Measurements from ENCODE around the gene LRRC7. TPM values are rescaled to one million over a fixed set of nuclear protein-coding genes. Genes with fewer than 3 reads are reported as not detected.
"Not testable (repeated sequence)": the region's sequence is repeated elsewhere in the genome, so short reads cannot be mapped to it uniquely, and the experiment has no call there.

Gene LRRC7
- total and polyA plus RNA-seq, 2 donors (not counting 1 experiment from before 2014, with no cell fraction given): 0.03 TPM; not detected in 1

DNA sequence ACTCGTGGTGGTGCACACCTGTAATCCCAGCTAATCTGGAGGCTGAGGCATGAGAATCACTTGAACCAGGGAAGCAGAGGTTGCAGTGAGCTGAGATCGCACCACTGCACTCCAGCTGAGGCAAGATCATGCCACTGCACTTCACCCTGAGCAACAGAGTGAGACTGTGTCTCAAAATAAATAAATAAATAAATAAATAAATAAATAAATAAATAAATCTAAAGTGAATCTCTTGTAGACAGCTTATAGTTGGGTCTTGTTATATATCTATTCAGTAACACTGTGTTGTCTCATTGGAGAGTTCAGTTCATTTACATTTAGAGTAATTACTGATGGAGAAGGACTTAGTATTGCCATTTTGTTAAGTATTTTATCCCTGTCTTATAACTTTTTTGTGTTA, 379.2 kb downstream of the LRRC7 start:
- no peaks in the 10 kb centered on the region for H3K4me1 ChIP-seq (ENCODE audit: control insufficient read depth, extremely low read depth, insufficient read depth, low read length)
- H3K9me3 ChIP-seq (ENCODE audit: control insufficient read depth, insufficient read depth, low read depth, low read length): no peaks in the 10 kb centered on the region
- H3K27me3 ChIP-seq (ENCODE audit: control insufficient read depth, insufficient read depth, low read length): no peaks in the 10 kb centered on the region
- no peaks in the 10 kb centered on the region for H3K36me3 ChIP-seq (ENCODE audit: control insufficient read depth, insufficient read depth, low read length)
- TF ChIP-seq, protein P1, sequence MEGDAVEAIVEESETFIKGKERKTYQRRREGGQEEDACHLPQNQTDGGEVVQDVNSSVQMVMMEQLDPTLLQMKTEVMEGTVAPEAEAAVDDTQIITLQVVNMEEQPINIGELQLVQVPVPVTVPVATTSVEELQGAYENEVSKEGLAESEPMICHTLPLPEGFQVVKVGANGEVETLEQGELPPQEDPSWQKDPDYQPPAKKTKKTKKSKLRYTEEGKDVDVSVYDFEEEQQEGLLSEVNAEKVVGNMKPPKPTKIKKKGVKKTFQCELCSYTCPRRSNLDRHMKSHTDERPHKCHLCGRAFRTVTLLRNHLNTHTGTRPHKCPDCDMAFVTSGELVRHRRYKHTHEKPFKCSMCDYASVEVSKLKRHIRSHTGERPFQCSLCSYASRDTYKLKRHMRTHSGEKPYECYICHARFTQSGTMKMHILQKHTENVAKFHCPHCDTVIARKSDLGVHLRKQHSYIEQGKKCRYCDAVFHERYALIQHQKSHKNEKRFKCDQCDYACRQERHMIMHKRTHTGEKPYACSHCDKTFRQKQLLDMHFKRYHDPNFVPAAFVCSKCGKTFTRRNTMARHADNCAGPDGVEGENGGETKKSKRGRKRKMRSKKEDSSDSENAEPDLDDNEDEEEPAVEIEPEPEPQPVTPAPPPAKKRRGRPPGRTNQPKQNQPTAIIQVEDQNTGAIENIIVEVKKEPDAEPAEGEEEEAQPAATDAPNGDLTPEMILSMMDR (conservative IDR thresholded peaks at IDR 0.05 in 1 of 2, IDR thresholded peaks at IDR 0.05 in 1 of 2; ENCODE audit: low read depth in 1 of 2, low read length in 2 of 2): no peak
- no peak for TF ChIP-seq EZH2 (IDR thresholded peaks at IDR 0.05; ENCODE audit: low read length, missing control alignments)
- H3K27ac ChIP-seq (ENCODE audit: insufficient read depth, low read length): no peak overlapping the region
- no peak overlapping the region for H3K4me2 ChIP-seq (ENCODE audit: extremely low read depth, insufficient read depth, low read length)
- H3K4me3 ChIP-seq (replicated peaks in 1 of 4; ENCODE audit: control extremely low read depth in 1 of 4, insufficient read depth in 1 of 4, low read depth in 3 of 4, low read length in 4 of 4): no peak overlapping the region
- H4K20me1 ChIP-seq (ENCODE audit: control insufficient read depth, extremely low read depth, insufficient read depth, low read length): no peaks in the 10 kb centered on the region
- H3K79me2 ChIP-seq (ENCODE audit: control insufficient read depth, insufficient read depth, low read length): no peaks in the 10 kb centered on the region
- no peak for DNase-seq (ENCODE audit: low read depth in 2 of 2)
- no peak overlapping the region for H3K9ac ChIP-seq (ENCODE audit: insufficient read depth, low read length)
- H2AFZ ChIP-seq (ENCODE audit: low read length): no peak overlapping the region

- H3K4me2 ChIP-seq (ENCODE audit: extremely low read depth, insufficient read depth, low read length): no peak overlapping the region
- H3K9me3 ChIP-seq (ENCODE audit: control insufficient read depth, insufficient read depth, low read depth, low read length): no peaks in the 10 kb centered on the region
- no peaks in the 10 kb centered on the region for H3K79me2 ChIP-seq (ENCODE audit: control insufficient read depth, insufficient read depth, low read length)
- no peak overlapping the region for H3K9ac ChIP-seq (ENCODE audit: insufficient read depth, low read length)
- TF ChIP-seq EZH2 (IDR thresholded peaks at IDR 0.05; ENCODE audit: low read length, missing control alignments): no peak
- TF ChIP-seq, protein P1 (conservative IDR thresholded peaks at IDR 0.05 in 1 of 2, IDR thresholded peaks at IDR 0.05 in 1 of 2; ENCODE audit: low read depth in 1 of 2, low read length in 2 of 2): no peak
- no peaks in the 10 kb centered on the region for H4K20me1 ChIP-seq (ENCODE audit: control insufficient read depth, extremely low read depth, insufficient read depth, low read length)
- H2AFZ ChIP-seq (ENCODE audit: low read length): no peak overlapping the region
- H3K4me3 ChIP-seq (replicated peaks in 1 of 4; ENCODE audit: control extremely low read depth in 1 of 4, insufficient read depth in 1 of 4, low read depth in 3 of 4, low read length in 4 of 4): no peak overlapping the region
- H3K27ac ChIP-seq (ENCODE audit: insufficient read depth, low read length): no peak overlapping the region
- no peaks in the 10 kb centered on the region for H3K27me3 ChIP-seq (ENCODE audit: control insufficient read depth, insufficient read depth, low read length)
- DNase-seq (ENCODE audit: low read depth in 2 of 2): peak in 1 of 2 donors; percentile 20
- no peaks in the 10 kb centered on the region for H3K36me3 ChIP-seq (ENCODE audit: control insufficient read depth, insufficient read depth, low read length)
- H3K4me1 ChIP-seq (ENCODE audit: control insufficient read depth, extremely low read depth, insufficient read depth, low read length): no peaks in the 10 kb centered on the region
Observed at GRCh38 chr1:69947837-69948236, 380.1 kb downstream of the LRRC7 start.

GRCh38 chr1:69952676-69953075, 385.0 kb downstream of the LRRC7 start:
- H3K4me2 ChIP-seq (ENCODE audit: extremely low read depth, insufficient read depth, low read length): no peak overlapping the region
- no peaks in the 10 kb centered on the region for H3K36me3 ChIP-seq (ENCODE audit: control insufficient read depth, insufficient read depth, low read length)
- no peaks in the 10 kb centered on the region for H3K27me3 ChIP-seq (ENCODE audit: control insufficient read depth, insufficient read depth, low read length)
- no peak overlapping the region for H2AFZ ChIP-seq (ENCODE audit: low read length)
- no peak overlapping the region for H3K9ac ChIP-seq (ENCODE audit: insufficient read depth, low read length)
- H3K79me2 ChIP-seq (ENCODE audit: control insufficient read depth, insufficient read depth, low read length): no peaks in the 10 kb centered on the region
- H3K4me1 ChIP-seq (ENCODE audit: control insufficient read depth, extremely low read depth, insufficient read depth, low read length): no peaks in the 10 kb centered on the region
- no peak for DNase-seq (ENCODE audit: low read depth in 2 of 2)
- TF ChIP-seq, protein P1 (conservative IDR thresholded peaks at IDR 0.05 in 1 of 2, IDR thresholded peaks at IDR 0.05 in 1 of 2; ENCODE audit: low read depth in 1 of 2, low read length in 2 of 2): no peak
- TF ChIP-seq EZH2 (IDR thresholded peaks at IDR 0.05; ENCODE audit: low read length, missing control alignments): no peak
- no peak overlapping the region for H3K27ac ChIP-seq (ENCODE audit: insufficient read depth, low read length)
- H4K20me1 ChIP-seq (ENCODE audit: control insufficient read depth, extremely low read depth, insufficient read depth, low read length): no peaks in the 10 kb centered on the region
- H3K9me3 ChIP-seq (ENCODE audit: control insufficient read depth, insufficient read depth, low read depth, low read length): no peaks in the 10 kb centered on the region
- H3K4me3 ChIP-seq (replicated peaks in 1 of 4; ENCODE audit: control extremely low read depth in 1 of 4, insufficient read depth in 1 of 4, low read depth in 3 of 4, low read length in 4 of 4): no peak overlapping the region

DNA sequence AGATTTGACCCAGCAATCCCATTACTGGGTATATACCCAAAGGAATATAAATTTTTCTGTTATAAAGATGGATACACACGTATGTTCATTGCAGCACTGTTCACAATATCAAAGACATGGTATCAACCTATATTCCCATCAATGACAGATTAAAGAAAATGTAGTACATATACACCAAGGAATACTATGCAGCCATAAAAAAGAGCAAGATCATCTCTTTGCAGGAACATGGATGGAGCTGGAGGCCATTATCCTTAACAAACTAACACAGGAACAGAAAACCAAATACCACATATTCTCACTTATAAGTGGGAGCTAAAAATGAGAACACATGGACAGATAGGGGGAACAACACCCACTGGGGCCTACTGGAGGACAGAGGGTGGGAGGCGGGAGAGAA, 394.7 kb downstream of the LRRC7 start:
- H3K27me3 ChIP-seq (ENCODE audit: control insufficient read depth, insufficient read depth, low read length); DNase-seq (ENCODE audit: low read depth in 2 of 2); H4K20me1 ChIP-seq (ENCODE audit: control insufficient read depth, extremely low read depth, insufficient read depth, low read length); H3K9me3 ChIP-seq (ENCODE audit: control insufficient read depth, insufficient read depth, low read depth, low read length); H3K79me2 ChIP-seq (ENCODE audit: control insufficient read depth, insufficient read depth, low read length); H3K4me3 ChIP-seq (replicated peaks in 1 of 4; ENCODE audit: control extremely low read depth in 1 of 4, insufficient read depth in 1 of 4, low read depth in 3 of 4, low read length in 4 of 4); H3K4me1 ChIP-seq (ENCODE audit: control insufficient read depth, extremely low read depth, insufficient read depth, low read length); H3K36me3 ChIP-seq (ENCODE audit: control insufficient read depth, insufficient read depth, low read length); H3K27ac ChIP-seq (ENCODE audit: insufficient read depth, low read length); H3K9ac ChIP-seq (ENCODE audit: insufficient read depth, low read length); H2AFZ ChIP-seq (ENCODE audit: low read length); H3K4me2 ChIP-seq (ENCODE audit: extremely low read depth, insufficient read depth, low read length): not testable (repeated sequence)

Data from fibroblast of lung (primary cell).